Midbrain (tissue), 1 donor: ENCODE data around the gene INTS3.
"Not testable (repeated sequence)": the region's sequence is repeated elsewhere in the genome, so short reads cannot be mapped to it uniquely, and the experiment has no call there.

Source experiments
- DNase-seq: peaks from one replicate; lab custom pipeline; 2025; lab: John Stamatoyannopoulos, UW

INTS3 gene

DNA sequence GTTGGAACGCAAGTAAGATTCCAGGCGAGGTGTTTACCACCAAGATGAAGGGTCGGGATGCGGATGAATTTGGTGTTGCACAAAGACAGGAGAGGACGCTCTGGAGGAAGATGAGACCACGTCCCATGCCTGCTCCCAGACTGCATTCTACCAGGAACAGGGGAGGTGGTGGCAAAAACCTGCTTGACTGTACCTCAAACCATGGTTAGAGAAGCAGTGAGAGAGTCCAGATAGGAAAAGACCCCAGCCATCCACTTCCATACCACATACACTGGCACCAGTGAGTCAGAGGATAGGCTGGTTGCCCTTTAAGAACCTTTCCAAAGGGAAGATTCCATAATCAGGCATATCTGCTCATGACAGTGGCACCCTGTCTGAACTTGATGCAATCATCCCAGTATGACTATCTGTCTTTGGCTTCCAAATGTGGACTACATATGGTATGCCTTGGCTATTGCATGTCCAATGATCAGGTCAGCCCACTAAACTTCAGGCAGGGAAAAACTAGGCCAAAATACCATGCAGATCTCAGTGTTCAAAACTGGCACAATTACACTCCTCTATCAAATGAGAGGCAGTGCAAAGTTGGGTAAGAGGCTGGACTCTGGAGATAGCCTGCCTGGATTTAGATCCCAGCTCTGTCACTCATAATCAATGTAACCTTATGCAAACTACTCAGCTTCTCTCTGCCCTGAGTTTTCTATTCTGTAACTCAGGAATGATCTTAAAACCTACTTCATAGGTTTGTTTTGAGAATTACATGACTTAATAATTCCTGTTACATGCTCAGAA is 28.7 kb upstream of the INTS3 start:
- DNase-seq: no peak

DNA sequence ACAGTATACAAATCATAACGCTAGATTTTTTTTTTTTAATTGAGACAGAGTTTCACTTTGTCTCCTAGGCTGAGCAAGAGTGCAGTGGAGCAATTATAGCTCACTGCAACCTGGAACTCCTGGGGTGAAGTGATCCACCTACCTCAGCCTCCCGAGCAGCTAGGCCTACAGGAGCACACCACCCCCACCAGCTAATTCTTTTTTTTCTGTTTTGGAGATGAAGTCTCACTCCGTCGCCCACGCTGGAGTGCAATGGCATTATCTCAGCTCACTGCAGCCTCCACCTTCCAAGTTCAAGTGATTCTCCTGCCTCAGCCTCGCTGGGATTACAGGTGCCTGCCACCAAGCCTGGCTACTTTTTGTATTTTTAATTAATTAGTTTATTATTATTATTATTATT is 28.1 kb upstream of the INTS3 start:
- DNase-seq: no peak

DNA sequence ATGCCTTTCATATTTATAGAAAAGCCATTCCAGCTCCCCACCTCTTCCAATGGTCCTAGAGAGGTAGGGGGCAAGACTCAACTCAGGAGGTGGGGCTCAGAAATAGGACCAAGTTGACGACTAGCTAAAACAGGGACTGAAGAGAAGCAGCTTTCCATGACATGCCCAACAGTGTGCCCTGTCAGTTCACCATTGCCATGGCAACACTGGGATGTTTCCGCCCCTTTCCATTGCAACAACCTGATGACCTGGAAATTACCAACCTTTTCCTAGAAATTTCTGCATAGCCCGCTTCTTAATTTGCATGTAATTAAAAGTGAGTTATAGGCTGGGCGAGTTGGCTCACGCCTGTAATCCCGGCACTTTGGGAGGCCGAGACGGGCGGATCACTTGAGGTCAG is 22.4 kb upstream of the INTS3 start:
- DNase-seq: no peak

DNA sequence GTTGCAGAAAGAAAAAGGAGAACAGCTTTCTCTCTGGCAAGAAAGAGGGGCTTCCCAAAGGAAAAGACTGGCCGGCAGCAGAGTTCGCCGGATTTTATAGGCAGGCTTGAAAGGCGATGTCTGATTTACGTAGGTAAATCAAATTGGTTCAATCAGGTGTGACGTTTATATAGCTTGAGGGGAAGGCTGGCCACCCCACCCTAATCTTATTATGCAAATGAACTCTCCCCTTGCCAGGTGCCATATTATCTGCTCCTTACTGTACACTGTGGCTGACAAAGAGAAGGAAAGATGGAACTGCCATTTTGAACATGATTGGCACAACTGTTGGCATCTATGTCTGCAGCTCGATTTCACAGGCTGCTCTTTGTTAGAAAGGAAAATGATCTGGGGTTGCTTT is 16.8 kb upstream of the INTS3 start:
- no peak for DNase-seq

DNA sequence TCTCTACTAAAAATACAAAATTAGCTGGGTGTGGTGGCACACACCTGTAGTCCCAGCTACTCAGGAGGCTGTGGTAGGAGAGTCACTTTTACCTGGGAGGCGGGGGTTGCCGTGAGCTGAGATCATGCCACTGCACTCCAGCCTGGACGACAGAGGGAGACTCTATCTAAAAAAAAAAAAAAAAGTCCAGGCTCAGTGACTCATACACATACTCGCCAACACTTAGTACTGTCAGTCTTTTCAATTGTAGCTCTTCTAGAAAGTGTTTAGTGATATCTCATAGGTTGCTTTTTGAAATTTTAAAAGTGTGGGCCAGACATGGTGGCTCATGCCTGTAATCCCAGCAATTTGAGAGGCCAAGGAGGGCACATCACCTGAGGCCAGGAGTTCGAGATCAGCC is 11.6 kb upstream of the INTS3 start:
- DNase-seq: not testable (repeated sequence)

DNA sequence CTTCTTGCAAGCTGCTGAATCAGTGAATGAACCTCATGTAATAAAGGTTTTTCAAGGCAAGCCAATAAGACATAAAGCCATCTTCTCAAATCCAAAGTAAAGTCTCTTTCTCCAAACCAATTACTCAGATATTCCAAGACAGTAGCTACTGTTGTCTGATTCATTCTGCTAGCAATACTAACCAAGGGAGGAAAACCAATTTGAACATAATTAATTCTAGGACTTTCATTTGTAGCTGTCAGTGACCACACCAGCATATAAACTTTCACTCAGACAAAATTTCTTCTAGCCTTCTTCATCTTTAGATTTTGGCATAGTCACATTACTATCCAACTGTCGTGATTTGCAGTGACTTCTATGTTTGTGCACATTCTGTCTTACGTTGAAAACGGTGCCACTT is 10.5 kb upstream of the INTS3 start:
- DNase-seq: no peak

DNA sequence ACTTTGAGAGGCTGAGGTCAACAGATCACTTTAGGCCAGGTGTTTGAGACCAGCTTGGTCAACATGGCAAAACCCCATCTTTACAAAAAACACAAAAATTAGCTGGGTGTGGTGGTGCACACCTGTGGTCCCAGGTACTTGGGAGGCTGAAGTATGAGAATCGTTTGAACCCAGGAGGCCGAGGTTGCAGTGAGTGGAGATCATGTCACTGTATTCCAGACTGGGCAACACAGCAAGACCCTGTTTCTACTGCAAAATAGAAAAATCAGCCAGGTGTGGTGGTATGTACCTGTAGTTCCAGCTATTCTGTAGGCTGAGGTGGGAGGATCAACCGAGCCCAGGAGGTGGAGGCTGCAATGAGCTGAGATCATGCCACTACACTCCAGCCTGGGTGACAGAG is 4.2 kb upstream of the INTS3 start:
- no peak for DNase-seq

DNA sequence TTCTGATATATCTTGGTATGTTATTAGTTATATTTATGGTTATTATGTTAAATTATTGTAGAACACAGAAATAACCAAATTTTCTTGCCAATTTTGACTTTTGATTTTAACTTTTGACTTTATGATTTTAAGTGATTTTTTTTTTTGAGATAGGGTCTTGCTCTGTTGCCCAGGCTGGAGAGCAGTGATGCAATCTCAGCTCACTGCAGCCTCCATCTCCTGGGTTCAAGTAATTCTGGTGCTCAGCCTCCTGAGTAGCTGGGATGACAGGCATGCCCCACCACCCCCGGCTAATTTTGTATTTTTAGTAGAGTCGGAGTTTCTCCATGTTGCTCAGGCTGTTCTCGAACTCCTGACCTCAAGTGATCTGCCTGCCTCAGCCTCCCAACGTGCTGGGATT is 3.2 kb upstream of the INTS3 start:
- DNase-seq: not testable (repeated sequence)

DNA sequence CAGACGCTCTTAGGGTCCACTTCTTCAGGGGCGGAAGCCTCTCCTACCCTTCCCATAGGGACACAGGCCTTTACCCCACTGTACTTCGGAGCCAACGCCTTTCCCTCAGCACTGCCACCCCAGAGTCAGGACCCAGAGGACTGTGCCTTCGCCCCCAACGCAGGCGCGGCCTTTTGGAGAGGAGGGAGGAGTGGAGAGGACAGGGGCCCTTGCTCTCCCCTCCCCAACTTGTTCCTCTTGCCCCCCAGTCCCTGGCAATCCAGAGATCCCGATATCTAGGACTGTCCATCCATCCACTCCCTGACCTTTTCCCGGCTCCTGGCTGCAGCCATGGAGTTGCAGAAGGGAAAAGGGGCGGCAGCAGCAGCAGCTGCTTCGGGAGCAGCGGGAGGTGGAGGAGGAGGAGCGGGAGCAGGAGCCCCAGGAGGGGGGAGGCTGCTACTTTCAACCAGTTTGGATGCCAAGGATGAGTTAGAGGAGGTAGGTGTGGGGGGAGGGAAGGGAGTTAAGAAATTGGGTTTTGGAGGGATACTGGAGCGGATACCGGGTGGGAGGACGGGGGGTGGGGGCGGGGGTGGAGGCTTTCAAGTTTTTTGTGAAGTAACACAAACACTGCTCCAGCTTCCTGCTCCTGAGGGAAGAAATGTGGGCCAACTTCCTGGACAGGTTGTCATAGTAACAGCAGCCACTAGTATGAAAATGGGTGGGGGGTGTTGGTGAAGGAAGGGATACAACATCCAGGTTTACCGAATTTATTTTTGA is 636 bp downstream of the INTS3 start:
- no peak for DNase-seq

DNA sequence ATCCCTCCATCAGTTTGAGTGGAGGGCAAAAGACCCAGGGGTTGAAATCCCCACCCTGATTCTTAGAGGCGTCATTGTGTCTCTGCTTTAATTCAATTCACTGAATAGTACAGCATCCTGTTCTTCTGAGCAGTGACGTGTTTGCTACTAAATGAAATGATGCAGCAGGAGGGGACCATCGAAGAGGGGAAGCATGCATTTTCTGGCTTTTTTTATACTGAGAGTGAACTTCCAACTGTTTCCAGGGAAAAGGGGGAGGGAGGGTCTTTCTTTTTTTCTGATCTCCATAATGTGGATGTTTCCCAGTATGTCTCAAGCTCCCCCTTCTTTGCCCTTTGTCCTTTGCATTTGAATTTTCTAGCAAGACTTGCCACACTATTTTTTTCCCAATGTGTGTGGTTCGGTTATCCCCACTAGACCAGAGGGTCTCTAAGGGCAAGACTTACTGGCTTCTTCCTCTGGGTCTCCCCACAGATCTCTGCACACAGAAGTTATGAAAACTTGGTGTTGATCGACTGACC is 2.7 kb downstream of the INTS3 start:
- no peak for DNase-seq

DNA sequence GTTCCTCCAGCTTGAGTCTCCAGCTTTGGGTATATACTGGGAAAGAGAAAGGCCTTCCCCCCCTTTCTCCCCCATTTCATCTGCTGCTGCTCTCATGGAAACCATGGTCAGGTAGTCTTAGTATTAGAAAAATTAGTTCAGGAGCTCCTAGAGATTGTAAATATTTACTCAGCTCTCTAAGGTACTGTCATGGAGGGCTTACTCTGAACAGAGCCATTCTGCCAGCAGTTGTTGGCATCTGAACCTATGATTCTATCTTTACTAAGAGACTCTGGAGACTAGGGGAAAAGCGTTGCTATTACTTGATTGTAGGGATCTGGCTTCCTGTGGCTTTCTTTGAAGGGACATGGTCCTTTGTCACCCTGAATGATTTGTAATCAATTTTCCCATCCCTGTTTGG is 6.1 kb downstream of the INTS3 start:
- DNase-seq: no peak

DNA sequence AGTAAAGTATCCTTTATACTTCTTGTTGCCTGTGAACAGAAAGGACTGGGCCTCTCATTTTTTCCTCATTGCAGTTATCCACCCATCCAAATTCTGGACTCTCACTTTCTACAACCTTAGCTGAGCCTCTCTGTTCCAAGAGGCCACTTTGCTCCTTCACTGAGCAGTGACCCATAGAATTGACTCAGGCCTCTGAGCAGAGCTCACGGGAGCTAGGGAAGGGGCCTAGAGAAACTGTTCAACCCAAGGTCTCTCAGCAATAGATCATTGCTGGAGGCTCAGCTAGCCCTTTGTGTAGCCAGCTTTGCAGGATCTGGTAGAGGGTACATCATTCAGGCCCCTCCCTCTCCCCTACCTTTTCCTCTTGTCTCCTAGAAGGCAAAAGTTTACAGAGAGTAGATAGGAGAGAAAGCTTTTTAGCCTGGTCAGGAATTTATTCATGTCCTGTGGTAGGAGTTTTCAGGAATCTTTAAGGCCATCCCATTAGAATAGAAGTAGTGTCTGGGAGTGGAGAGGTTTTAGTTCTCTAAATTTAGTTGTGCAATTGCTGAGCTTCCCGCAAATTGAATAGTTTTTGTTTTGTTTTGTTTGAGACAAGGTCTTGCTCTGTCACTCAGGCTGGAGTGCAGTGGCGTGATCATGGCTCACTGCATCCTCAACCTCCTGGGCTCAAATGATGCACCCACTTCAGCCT is 6.7 kb downstream of the INTS3 start:
- no peak for DNase-seq

DNA sequence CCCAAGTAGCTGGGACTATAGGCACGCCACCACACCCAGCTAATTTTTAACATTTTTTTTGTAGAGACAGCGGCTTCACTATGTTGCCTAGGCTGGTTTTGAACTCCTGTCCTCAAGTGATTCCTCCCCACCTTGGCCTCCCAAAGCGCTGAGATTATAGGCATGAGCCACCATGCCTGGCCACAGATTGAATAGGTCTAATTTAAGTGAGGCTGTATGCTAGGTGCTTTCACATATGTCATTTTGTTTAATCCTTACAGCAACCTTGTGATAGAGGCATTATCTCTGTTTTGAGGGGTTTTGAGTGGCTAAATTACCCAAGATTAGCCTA is 7.2 kb downstream of the INTS3 start:
- no peak for DNase-seq

DNA sequence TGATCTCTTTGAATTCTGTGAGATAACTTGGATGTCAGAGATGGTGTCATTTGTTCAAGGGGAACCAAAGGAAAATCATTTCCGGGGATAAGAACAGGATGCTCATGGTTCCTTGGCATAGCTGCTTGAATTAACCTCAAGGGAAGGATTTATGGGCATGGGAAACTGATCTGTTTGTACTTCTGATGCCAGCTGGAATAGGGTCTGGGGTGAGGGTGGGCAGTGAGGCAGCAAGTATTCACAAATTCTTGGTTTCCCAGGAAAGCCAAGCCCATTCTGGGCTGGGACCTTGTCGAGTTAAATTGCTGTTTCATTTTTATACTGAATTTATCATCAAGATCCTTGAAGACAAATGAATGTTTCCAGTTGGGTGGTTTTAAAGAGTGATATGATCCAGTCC is 14.1 kb downstream of the INTS3 start:
- DNase-seq: no peak

DNA sequence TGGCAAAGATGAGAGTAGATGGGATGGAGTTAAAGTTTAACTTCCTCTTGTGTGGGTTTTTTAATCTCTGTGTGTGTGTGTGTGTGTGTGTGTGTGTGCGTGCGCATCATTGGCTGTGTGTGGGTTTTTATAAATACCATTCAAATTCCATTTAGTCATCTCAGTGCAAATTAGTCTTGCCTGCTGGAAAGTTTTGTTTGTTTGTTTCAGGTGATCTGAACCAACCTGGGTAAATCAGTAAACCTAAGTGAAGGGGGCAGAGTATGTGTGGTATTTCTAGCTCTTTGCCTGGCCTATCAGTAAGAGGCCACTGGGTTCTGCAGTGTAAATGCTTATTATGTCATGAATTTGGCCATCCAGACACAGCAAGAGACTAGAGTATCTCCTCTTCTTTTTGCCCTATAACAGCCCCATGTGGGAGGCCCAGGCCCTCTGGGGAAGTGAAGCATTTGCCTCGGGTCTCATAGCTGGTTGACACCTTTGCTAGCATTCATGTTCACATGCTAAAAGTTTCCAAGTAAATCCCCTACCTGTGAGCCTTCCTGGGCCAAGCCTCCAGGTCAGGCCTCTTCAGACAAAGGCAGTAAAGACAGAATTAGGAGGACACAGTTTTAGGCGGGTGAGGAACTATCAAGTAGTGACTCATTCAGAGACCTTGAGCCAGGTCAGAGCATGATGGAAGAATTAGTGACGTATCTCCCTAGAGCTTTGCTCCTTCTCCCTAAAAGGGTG is 14.7 kb downstream of the INTS3 start:
- no peak for DNase-seq

DNA sequence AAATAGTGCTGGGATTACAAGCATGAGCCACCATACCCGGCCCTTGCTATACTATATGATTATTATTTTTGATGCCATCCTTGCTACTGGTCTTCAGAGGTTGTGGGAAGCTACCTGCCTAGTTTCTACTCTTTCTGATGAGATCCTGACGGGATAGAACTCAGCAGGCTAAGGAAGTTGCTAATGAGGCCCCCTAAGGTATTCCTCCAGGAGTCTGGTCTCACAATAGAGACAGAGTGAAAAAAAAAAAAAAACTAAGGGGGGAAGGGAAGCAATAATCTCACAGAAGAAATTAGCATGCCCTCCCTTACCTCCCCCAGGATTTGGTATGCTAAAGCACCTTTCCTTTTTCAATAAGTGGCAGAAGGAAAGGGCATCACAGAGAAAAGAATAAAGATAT is 17.6 kb downstream of the INTS3 start:
- DNase-seq: no peak

DNA sequence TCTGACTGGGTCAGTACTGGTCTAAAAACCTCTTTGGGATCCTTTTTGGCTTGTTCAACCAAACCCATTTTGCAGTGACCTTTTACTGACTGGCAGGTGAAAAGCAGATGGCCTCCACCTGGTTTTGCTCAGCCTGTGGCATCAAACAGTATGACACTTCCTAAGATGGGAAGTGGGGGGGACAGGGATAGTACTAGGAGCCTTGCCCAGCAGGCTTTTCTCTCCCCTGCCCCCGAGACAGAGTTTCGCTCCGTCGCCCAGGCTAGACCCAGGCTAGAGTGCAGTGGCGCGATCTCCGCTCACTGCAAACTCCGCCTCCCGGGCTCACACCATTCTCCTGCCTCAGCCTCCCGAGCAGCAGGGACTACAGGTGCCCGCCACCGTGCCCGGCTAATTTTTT is 18.3 kb downstream of the INTS3 start:
- DNase-seq: no peak

DNA sequence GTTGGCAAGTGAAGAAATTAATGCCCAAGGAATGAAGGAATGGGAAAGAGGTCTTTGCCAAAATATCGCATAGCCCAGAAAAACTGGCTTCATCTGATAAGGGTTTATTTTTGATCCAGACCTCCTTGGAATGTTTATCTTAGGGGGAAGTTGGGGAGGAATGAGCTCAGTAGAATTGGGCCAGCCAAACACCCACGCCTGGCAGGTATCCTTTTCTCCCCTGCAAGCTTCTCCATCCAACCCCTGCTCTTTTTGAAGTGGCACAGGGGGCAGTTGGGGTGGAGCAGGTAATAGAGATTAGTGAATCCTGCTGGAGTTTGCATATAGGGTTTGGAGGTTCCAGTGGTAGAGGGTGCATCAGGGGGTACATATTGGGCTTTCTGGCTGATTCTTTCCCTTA is 21.1 kb downstream of the INTS3 start:
- DNase-seq: no peak

DNA sequence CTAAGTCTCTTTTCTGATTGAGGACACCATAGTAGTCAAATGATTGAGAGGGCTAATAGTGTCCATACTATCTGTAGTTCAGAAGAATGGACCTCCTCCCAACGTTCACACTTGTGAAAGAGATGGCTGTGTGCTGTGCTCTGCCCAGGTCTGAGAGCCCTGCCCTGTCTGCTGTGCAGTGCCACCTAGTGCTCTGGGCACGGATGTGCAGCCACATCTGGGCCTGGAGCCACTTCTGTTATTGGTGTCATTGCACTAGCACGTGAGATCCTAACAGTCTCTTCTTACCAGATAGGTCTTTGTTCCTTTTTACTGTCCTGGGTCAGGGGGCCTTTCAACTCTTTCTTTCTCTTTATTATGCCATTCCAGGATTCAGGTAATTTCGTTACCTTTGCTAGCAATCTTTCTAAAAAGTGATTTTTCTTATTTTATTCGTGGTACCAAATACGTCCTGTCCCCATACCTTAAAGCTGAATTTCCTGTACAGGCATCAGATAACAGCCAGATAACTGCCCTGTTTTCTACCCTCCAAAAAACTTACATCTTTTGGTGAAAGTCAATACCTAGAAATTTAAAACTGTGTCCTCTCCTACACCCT is 21.7 kb downstream of the INTS3 start:
- DNase-seq: peak; percentile 78

DNA sequence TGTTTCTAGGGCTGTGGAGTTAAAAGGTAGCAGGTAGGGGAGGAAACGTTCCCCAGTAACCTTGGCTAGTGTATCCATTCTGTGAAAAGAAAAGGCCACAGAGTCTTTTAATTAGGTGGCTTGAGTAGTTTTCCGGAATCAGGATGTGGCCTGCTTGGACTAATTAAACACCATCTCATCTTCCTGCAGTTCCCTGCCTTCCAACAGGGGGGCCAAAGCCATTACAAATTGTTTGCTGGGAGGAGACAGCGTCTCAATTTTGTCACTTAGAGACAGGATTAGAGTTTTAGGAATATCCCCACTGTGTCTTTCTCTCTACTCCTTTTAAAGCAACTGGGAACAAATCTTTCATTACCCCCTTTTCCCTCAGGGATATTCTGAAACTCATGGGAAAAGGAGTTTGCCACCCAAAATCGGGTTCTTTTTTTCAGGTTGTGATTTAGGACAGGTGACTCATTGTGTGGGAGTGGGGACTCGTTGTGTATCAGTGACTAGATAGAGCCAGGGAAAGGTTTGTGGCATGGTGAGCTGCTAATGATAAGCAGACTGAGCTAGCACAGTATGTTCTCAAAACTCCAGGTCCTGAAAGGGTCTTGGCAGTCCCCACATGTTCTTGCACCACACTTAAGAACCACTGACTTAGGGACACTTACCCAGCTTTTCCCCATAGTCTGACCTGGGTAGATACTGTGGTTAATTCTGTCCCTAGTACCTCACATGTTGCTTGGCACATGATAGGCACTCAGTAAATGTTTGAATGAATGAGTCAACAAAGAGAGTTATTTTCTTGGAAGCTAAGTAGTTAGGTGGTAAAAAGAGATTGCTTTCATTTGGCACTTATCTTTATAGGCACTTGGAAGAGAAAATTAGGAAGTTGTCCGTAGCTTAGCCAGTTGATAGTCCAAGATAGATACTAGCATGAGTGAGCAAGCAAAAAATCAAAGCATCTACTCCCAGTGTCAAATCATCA is 22.5 kb downstream of the INTS3 start:
- no peak for DNase-seq

DNA sequence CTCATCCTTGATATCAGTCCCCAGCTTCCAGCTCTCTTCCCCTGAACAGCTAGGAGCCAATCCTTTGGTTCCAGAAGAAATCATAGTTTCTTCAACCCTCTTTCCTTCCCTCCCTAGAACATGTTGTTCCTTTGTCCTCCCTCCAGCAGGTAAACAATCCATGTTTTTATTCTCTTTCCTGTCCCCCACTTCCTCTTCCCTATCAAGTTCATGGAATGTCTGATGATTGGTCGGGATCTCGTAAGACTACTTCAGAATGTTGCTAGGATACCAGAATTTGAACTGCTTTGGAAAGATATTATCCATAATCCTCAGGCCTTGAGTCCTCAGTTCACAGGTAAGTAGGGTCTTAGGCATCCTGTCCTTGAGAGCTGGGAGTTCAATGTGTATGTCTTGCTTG is 24.2 kb downstream of the INTS3 start:
- DNase-seq: no peak
